RPMI8226 (cell line): ENCODE measurements around the gene CERT1.
"Not testable (repeated sequence)": the region's sequence is repeated elsewhere in the genome, so short reads cannot be mapped to it uniquely, and the experiment has no call there.

Experiments used
- DNase-seq: peaks from one replicate; pipeline ENCODE4 v3.0.0-alpha.2; 2015

The CERT1 gene

GRCh38 chr5:75340714-75341478 lies 170.5 kb downstream of the CERT1 start:
- DNase-seq = no peak

GRCh38 chr5:75338408-75338807 lies 173.0 kb downstream of the CERT1 start:
- DNase-seq = no peak

GRCh38 chr5:75337366-75338021 lies 173.9 kb downstream of the CERT1 start:
- peak; percentile 57 for DNase-seq

GRCh38 chr5:75336615-75337336 lies 174.7 kb downstream of the CERT1 start, which contains the start of gene HMGCR:
Gene HMGCR, plus strand, starts transcription at chr5:75337220. Its CDS starts 5,386 bp downstream, at chr5:75342606.
- peak; percentile 99 for DNase-seq

GRCh38 chr5:75335952-75336614 lies 175.3 kb downstream of the CERT1 start:
- peak; percentile 61 for DNase-seq

GRCh38 chr5:75335486-75335885 lies 175.9 kb downstream of the CERT1 start:
- DNase-seq = no peak

GRCh38 chr5:75334413-75334812 lies 177.0 kb downstream of the CERT1 start:
- not testable (repeated sequence) for DNase-seq

- DNase-seq = not testable (repeated sequence)
Observed at GRCh38 chr5:75333759-75334158, 177.7 kb downstream of the CERT1 start.

- DNase-seq = no peak
Observed at GRCh38 chr5:75331095-75332090, 180.0 kb downstream of the CERT1 start.

- DNase-seq = no peak
Observed at GRCh38 chr5:75330404-75330803, 181.0 kb downstream of the CERT1 start.
